Sigmoid colon (tissue), 7 donors: ENCODE data around the gene PLP2. TPM values are rescaled to one million over a fixed set of nuclear protein-coding genes. Genes with fewer than 3 reads are reported as not detected.

ENCODE experiments used
- DNase-seq: peaks from one replicate; pipeline ENCODE4 v3.0.0-alpha.2; 2019
- H3K27ac ChIP-seq, 4 donors: fragments of 200-600 bp; sonication (generic); one replicate each; pipeline ENCODE4 v1.5.1; 2016 to 2019; ENCODE audit warnings: mild to moderate bottlenecking in 1 of 4
- H3K27me3 ChIP-seq, 3 donors: fragments of 200-600 bp; sonication (generic); one replicate each; pipeline ENCODE4 v1.5.1; 2019; ENCODE audit warnings: mild to moderate bottlenecking in 1 of 3
- H3K36me3 ChIP-seq, 4 donors: fragments of 200-600 bp; sonication (generic); one replicate each; pipeline ENCODE4 v1.5.1; 2016 to 2019
- H3K4me1 ChIP-seq, 4 donors: fragments of 200-600 bp; sonication (generic); one replicate each; pipeline ENCODE4 v1.5.1; 2017 to 2019
- H3K4me3 ChIP-seq, 4 donors: fragments of 200-600 bp; sonication (generic); one replicate each; pipeline ENCODE4 v1.5.1; 2017 to 2019; ENCODE audit warnings: mild to moderate bottlenecking in 2 of 4, moderate library complexity in 1 of 4
- H3K9me3 ChIP-seq, 4 donors: fragments of 200-600 bp in 3 of 4; sonication (generic) in 3 of 4; one replicate each; pipeline versions ENCODE4 v1.5.1 to v1.6.1; 2013 to 2019
- CTCF ChIP-seq, 4 experiments: fragments of 450-650 bp in 3 of 4; fragments of 200-600 bp in 1 of 4; IDR thresholded peaks; one replicate each; pipeline ENCODE4 v1.5.1; 2016 to 2019; ENCODE audit warnings: antibody characterized with exemption in 4 of 4, mild to moderate bottlenecking in 3 of 4, moderate library complexity in 2 of 4
- EP300 ChIP-seq, 4 donors: sonication (generic); formaldehyde crosslinking; IDR thresholded peaks; one replicate each; pipeline ENCODE4 v1.6.1; 2017; ENCODE audit warnings: antibody characterized with exemption in 4 of 4
- POLR2A ChIP-seq, 2 donors: fragments of 450-650 bp; IDR thresholded peaks; one replicate each; pipeline ENCODE4 v1.6.1; 2016; ENCODE audit warnings: antibody characterized with exemption in 2 of 2, mild to moderate bottlenecking in 2 of 2, moderate library complexity in 2 of 2
- POLR2AphosphoS5 ChIP-seq, 4 donors: sonication (generic); formaldehyde crosslinking; IDR thresholded peaks; one replicate each; pipeline ENCODE4 v1.6.1; 2017; ENCODE audit warnings: antibody characterized with exemption in 4 of 4
- WGBS, 2 donors: extraction: QIAGEN DNeasy Blood & Tissue Kit; methylation state at CpG; one replicate each; pipeline ENCODE4 v1.1.7; 2013; 5-methylcytosine and 5-hydroxymethylcytosine counted together
- intact Hi-C: fragments of 100-400 bp; cut with DNase I; formaldehyde crosslinking; loops from one replicate; pipeline ENCODE4 v1.15.1; 2023
- polyA plus RNA-seq, 3 donors: library from polyadenylated mRNA; stranded (reverse); fragments of 200-250 nt; gene quantifications; one replicate each; pipeline ENCODE4 v1.2.3, GENCODE V29; 2013
- total RNA-seq, 4 donors: library from RNA; depleted of rRNA; stranded (reverse); fragments of >200 nt; gene quantifications; one replicate each; pipeline ENCODE4 v1.1.0, GENCODE V29; 2016
- donor health status: healthy with polysubstance abuse.
- donor health status: Bipolar disorder and iron deficiency.
- donor health status: healthy.

The PLP2 gene
- total and polyA plus RNA-seq, 7 donors: 39.0 to 185 (median 61.7) TPM

GRCh38 chrX:49211074-49211473 lies 39.4 kb downstream of the PLP2 start:
- no peaks in the 10 kb centered on the region for H3K36me3 ChIP-seq
- no peak overlapping the region for H3K27ac ChIP-seq
- TF ChIP-seq CTCF (IDR thresholded peaks at IDR 0.05) (no peak), POLR2A (IDR thresholded peaks at IDR 0.05) (no peak), EP300 (IDR thresholded peaks at IDR 0.05) (no peak), POLR2AphosphoS5 (IDR thresholded peaks at IDR 0.05) (no peak)
- H3K27me3 ChIP-seq: no peaks in the 10 kb centered on the region
- H3K4me1 ChIP-seq: no peaks in the 10 kb centered on the region
- H3K9me3 ChIP-seq: no peaks in the 10 kb centered on the region
- 87 to 88% methylated on average over 9 of the region's 9 CpGs for WGBS, 2 donors
- no peak for DNase-seq
- no peak overlapping the region for H3K4me3 ChIP-seq
- intact Hi-C loops: no loop called here

GRCh38 chrX:49212209-49212608 lies 40.5 kb downstream of the PLP2 start:
- no peaks in the 10 kb centered on the region for H3K9me3 ChIP-seq
- intact Hi-C loops: no loop called here
- no peaks in the 10 kb centered on the region for H3K36me3 ChIP-seq
- TF ChIP-seq CTCF (IDR thresholded peaks at IDR 0.05): no peak
- TF ChIP-seq POLR2AphosphoS5 (IDR thresholded peaks at IDR 0.05): no peak
- no peak for TF ChIP-seq EP300 (IDR thresholded peaks at IDR 0.05)
- TF ChIP-seq POLR2A (IDR thresholded peaks at IDR 0.05): no peak
- no peaks in the 10 kb centered on the region for H3K4me1 ChIP-seq
- no peak overlapping the region for H3K4me3 ChIP-seq
- no peaks in the 10 kb centered on the region for H3K27me3 ChIP-seq
- WGBS, 2 donors: 89 to 93% methylated on average over 2 of the region's 2 CpGs
- DNase-seq: no peak
- H3K27ac ChIP-seq: no peak overlapping the region

- intact Hi-C loops: no loop called here
- H3K27me3 ChIP-seq: no peaks in the 10 kb centered on the region
- no peak overlapping the region for H3K27ac ChIP-seq
- 83 to 84% methylated on average over 1 of the region's 1 CpG for WGBS, 2 donors
- no peak overlapping the region for H3K4me3 ChIP-seq
- TF ChIP-seq POLR2A (IDR thresholded peaks at IDR 0.05): no peak
- no peak for TF ChIP-seq EP300 (IDR thresholded peaks at IDR 0.05)
- no peak for TF ChIP-seq CTCF (IDR thresholded peaks at IDR 0.05)
- no peak for TF ChIP-seq POLR2AphosphoS5 (IDR thresholded peaks at IDR 0.05)
- no peaks in the 10 kb centered on the region for H3K4me1 ChIP-seq
- no peak for DNase-seq
- H3K36me3 ChIP-seq: no peaks in the 10 kb centered on the region
- no peaks in the 10 kb centered on the region for H3K9me3 ChIP-seq
These were observed 41.2 kb downstream of the PLP2 start for GRCh38 chrX:49212861-49213260.

GRCh38 chrX:49214416-49214815 lies 42.7 kb downstream of the PLP2 start:
- no peak for DNase-seq
- Histone ChIP-seq H3K36me3 (no peaks in the 10 kb centered on the region), H3K9me3 (no peaks in the 10 kb centered on the region), H3K4me1 (no peaks in the 10 kb centered on the region), H3K4me3 (no peak overlapping the region), H3K27me3 (no peaks in the 10 kb centered on the region), H3K27ac (no peak overlapping the region)
- no peak for TF ChIP-seq POLR2AphosphoS5 (IDR thresholded peaks at IDR 0.05)
- no peak for TF ChIP-seq EP300 (IDR thresholded peaks at IDR 0.05)
- TF ChIP-seq CTCF (IDR thresholded peaks at IDR 0.05): no peak
- TF ChIP-seq POLR2A (IDR thresholded peaks at IDR 0.05): no peak
- WGBS, 2 donors: 75 to 85% methylated on average over 2 of the region's 2 CpGs
- intact Hi-C loops: no loop called here

GRCh38 chrX:49214996-49215526 lies 43.4 kb downstream of the PLP2 start:
- Histone ChIP-seq H3K27me3 (no peaks in the 10 kb centered on the region), H3K36me3 (no peaks in the 10 kb centered on the region), H3K27ac (no peak overlapping the region), H3K4me3 (no peak overlapping the region), H3K4me1 (no peaks in the 10 kb centered on the region), H3K9me3 (no peaks in the 10 kb centered on the region)
- intact Hi-C loops: no loop called here
- DNase-seq: no peak
- TF ChIP-seq EP300 (IDR thresholded peaks at IDR 0.05) (no peak), CTCF (IDR thresholded peaks at IDR 0.05) (no peak), POLR2A (IDR thresholded peaks at IDR 0.05) (no peak), POLR2AphosphoS5 (IDR thresholded peaks at IDR 0.05) (no peak)
- WGBS, 2 donors: 88% methylated on average over 14 of the region's 14 CpGs
